IPS-NIHi11 (cell line): Measurements from ENCODE around the gene P2RY2.
"Not testable (repeated sequence)": the region's sequence is repeated elsewhere in the genome, so short reads cannot be mapped to it uniquely, and the experiment has no call there.

Source experiments
- DNase-seq: peaks from one replicate; pipeline ENCODE4 v3.0.0; 2012; ENCODE audit warnings: mixed read lengths, low spot score

Gene P2RY2

GRCh38 chr11:73228268-73229134 lies 10.4 kb downstream of the P2RY2 start:
- DNase-seq, result no peak

- DNase-seq, result no peak
These were observed 11.3 kb downstream of the P2RY2 start for GRCh38 chr11:73229321-73229895.

GRCh38 chr11:73229896-73230875 lies 12.1 kb downstream of the P2RY2 start:
- DNase-seq, result no peak

GRCh38 chr11:73230931-73231330 lies 12.8 kb downstream of the P2RY2 start:
- DNase-seq, result no peak

GRCh38 chr11:73232487-73232886 lies 14.4 kb downstream of the P2RY2 start:
- not testable (repeated sequence) for DNase-seq

GRCh38 chr11:73233211-73233610 lies 15.1 kb downstream of the P2RY2 start:
- no peak for DNase-seq

- DNase-seq, result no peak
These were observed 15.8 kb downstream of the P2RY2 start for GRCh38 chr11:73233692-73234470.

GRCh38 chr11:73234471-73235181 lies 16.5 kb downstream of the P2RY2 start:
- DNase-seq, result no peak

GRCh38 chr11:73235236-73235786 lies 17.2 kb downstream of the P2RY2 start:
- no peak for DNase-seq

- no peak for DNase-seq
These were observed 18.2 kb downstream of the P2RY2 start for GRCh38 chr11:73236205-73236765.

- DNase-seq, result peak; percentile 84
These were observed 18.8 kb downstream of the P2RY2 start for GRCh38 chr11:73236854-73237253.

GRCh38 chr11:73237471-73238290 lies 19.6 kb downstream of the P2RY2 start:
- no peak for DNase-seq

- no peak for DNase-seq
These were observed 21.0 kb downstream of the P2RY2 start for GRCh38 chr11:73239111-73239521.

GRCh38 chr11:73239571-73240189 lies 21.6 kb downstream of the P2RY2 start:
- DNase-seq, result no peak

GRCh38 chr11:73240190-73240781 lies 22.2 kb downstream of the P2RY2 start:
- peak; percentile 56 for DNase-seq

- DNase-seq, result no peak
These were observed 23.2 kb downstream of the P2RY2 start for GRCh38 chr11:73241300-73241699.

GRCh38 chr11:73242251-73243092 lies 24.4 kb downstream of the P2RY2 start:
- DNase-seq, result peak; percentile 78

GRCh38 chr11:73243093-73243485 lies 25.0 kb downstream of the P2RY2 start:
- DNase-seq, result no peak
